HepG2 (cell line): ENCODE results near the gene NAPB. TPM values are rescaled to one million over a fixed set of nuclear protein-coding genes. Genes with fewer than 3 reads are reported as not detected.
A peak's percentile ranks its signal among the peaks of the same experiment; 100 is the strongest.

Experiments used
- AGO2 ChIP-seq: fragments of 200-400 bp; formaldehyde crosslinking; optimal IDR thresholded peaks from 2 replicates; pipeline ENCODE3; 2017; ENCODE audit warnings: mild to moderate bottlenecking, low read depth, low read length, moderate library complexity
- ATAD3A ChIP-seq: sonication (generic); formaldehyde crosslinking; IDR thresholded peaks from 2 replicates; pipeline ENCODE4 v1.4.0; 2020; ENCODE audit warnings: missing genetic modification reagents
- GABPA ChIP-seq, 2 experiments: IDR thresholded peaks; 2 replicates each; pipeline ENCODE4 v1.6.1; 2011 to 2016; ENCODE audit warnings: low read depth in 2 of 2, low read length in 1 of 2, missing biosample characterization in 1 of 2, missing genetic modification characterization in 1 of 2
- IRX3 ChIP-seq: sonication (generic); formaldehyde crosslinking; IDR thresholded peaks from 2 replicates; pipeline ENCODE4 v1.8.1; 2023; ENCODE audit warnings: mild to moderate bottlenecking, low read depth, missing genetic modification reagents, borderline replicate concordance
- MLLT10 ChIP-seq: sonication (generic); formaldehyde crosslinking; IDR thresholded peaks from 2 replicates; pipeline ENCODE4 v1.4.0; 2020; ENCODE audit warnings: missing genetic modification reagents
- NFYC ChIP-seq: IDR thresholded peaks from 2 replicates; pipeline ENCODE4 v1.6.1; 2016; ENCODE audit warnings: missing genetic modification reagents, missing compliant biosample characterization
- PAX8 ChIP-seq: sonication (generic); formaldehyde crosslinking; IDR thresholded peaks from 2 replicates; pipeline ENCODE4 v1.8.0; 2022; ENCODE audit warnings: mild to moderate bottlenecking, missing genetic modification reagents, borderline replicate concordance
- PRPF4 ChIP-seq: fragments of 200-400 bp; formaldehyde crosslinking; IDR thresholded peaks from 2 replicates; pipeline ENCODE4 v1.6.1; 2016; ENCODE audit warnings: low read length, low read depth; ENCODE audit not compliant: poor library complexity, severe bottlenecking
- RAD21 ChIP-seq: fragments of 450-650 bp; formaldehyde crosslinking; IDR thresholded peaks from 2 replicates; pipeline ENCODE4 v1.5.0; 2020; ENCODE audit warnings: mild to moderate bottlenecking
- SNRNP70 ChIP-seq: fragments of 200-400 bp; formaldehyde crosslinking; IDR thresholded peaks from 2 replicates; pipeline ENCODE4 v1.6.1; 2017; ENCODE audit warnings: mild to moderate bottlenecking, low read depth, low read length, moderate library complexity
- ZNF260 ChIP-seq: sonication (generic); formaldehyde crosslinking; IDR thresholded peaks from 2 replicates; pipeline ENCODE4 v1.4.0; 2020; ENCODE audit warnings: missing genetic modification reagents, low read depth, mild to moderate bottlenecking, borderline replicate concordance
- ZNF335 ChIP-seq: sonication (generic); formaldehyde crosslinking; IDR thresholded peaks from 2 replicates; pipeline ENCODE4 v1.4.0; 2020; ENCODE audit warnings: missing genetic modification reagents
- ZNF572 ChIP-seq: sonication (generic); formaldehyde crosslinking; IDR thresholded peaks from 2 replicates; pipeline ENCODE4 v1.5.1; 2020; ENCODE audit warnings: mild to moderate bottlenecking, missing genetic modification reagents
- ZNF780A ChIP-seq: sonication (generic); formaldehyde crosslinking; IDR thresholded peaks from 2 replicates; pipeline ENCODE4 v1.8.0; 2022; ENCODE audit warnings: mild to moderate bottlenecking, missing genetic modification reagents, moderate library complexity
- polyA plus RNA-seq, 8 experiments: library from polyadenylated mRNA; depleted of rRNA in 3 of 8; stranded (reverse) in 7 of 8; unstranded in 1 of 8; fragments of >200 nt; fragmentation: Illumina TruSeq in 4 of 8; extraction: Trizol in 4 of 8; gene quantifications; 2 replicates each; pipeline versions ENCODE4 v1.2.1 to v1.2.3, GENCODE V29; 2011 to 2016; ENCODE audit warnings: low read depth in 4 of 8, missing spikeins in 1 of 8, mixed read lengths in 1 of 8; ENCODE audit not compliant: insufficient read depth in 1 of 8
- total RNA-seq, 5 experiments: library from RNA; depleted of rRNA; stranded (reverse); fragments of >200 nt; fragmentation: Illumina TruSeq; extraction: Trizol; gene quantifications; 2 replicates each; pipeline ENCODE4 v1.2.3, GENCODE V29; 2016; ENCODE audit warnings: low read depth in 1 of 5
- TF ChIP-seq, protein P1 (sequence below): sonication (generic); formaldehyde crosslinking; IDR thresholded peaks from 2 replicates; pipeline ENCODE4 v1.4.0; 2020; ENCODE audit warnings: missing genetic modification reagents, borderline replicate concordance
- TF ChIP-seq, protein P2 (sequence below): sonication (generic); formaldehyde crosslinking; IDR thresholded peaks from 2 replicates; pipeline ENCODE4 v1.5.1; 2020; ENCODE audit warnings: missing genetic modification reagents, mild to moderate bottlenecking, borderline replicate concordance
- TF ChIP-seq, protein P3 (sequence below): sonication (generic); formaldehyde crosslinking; IDR thresholded peaks from 2 replicates; pipeline ENCODE4 v1.4.0; 2020; ENCODE audit warnings: mild to moderate bottlenecking, missing genetic modification reagents
- TF ChIP-seq, protein P4 (sequence below): sonication (generic); formaldehyde crosslinking; IDR thresholded peaks from 2 replicates; pipeline ENCODE4 v1.5.1; 2020; ENCODE audit warnings: mild to moderate bottlenecking, missing genetic modification reagents, moderate library complexity
- TF ChIP-seq, protein P5 (sequence below): sonication (generic); formaldehyde crosslinking; IDR thresholded peaks from 2 replicates; pipeline ENCODE4 v1.5.1; 2020; ENCODE audit warnings: mild to moderate bottlenecking, moderate library complexity, missing genetic modification reagents
- TF ChIP-seq, protein P6 (sequence below): sonication (generic); formaldehyde crosslinking; IDR thresholded peaks from 2 replicates; pipeline ENCODE4 v1.5.1; 2020; ENCODE audit warnings: missing genetic modification reagents, mild to moderate bottlenecking, borderline replicate concordance

The NAPB gene
- total and polyA plus RNA-seq, 2 of the 13 experiments (the other 11 are each of a cell fraction or from before 2014, with no cell fraction given) = 15.2 to 16.1 TPM

DNA sequence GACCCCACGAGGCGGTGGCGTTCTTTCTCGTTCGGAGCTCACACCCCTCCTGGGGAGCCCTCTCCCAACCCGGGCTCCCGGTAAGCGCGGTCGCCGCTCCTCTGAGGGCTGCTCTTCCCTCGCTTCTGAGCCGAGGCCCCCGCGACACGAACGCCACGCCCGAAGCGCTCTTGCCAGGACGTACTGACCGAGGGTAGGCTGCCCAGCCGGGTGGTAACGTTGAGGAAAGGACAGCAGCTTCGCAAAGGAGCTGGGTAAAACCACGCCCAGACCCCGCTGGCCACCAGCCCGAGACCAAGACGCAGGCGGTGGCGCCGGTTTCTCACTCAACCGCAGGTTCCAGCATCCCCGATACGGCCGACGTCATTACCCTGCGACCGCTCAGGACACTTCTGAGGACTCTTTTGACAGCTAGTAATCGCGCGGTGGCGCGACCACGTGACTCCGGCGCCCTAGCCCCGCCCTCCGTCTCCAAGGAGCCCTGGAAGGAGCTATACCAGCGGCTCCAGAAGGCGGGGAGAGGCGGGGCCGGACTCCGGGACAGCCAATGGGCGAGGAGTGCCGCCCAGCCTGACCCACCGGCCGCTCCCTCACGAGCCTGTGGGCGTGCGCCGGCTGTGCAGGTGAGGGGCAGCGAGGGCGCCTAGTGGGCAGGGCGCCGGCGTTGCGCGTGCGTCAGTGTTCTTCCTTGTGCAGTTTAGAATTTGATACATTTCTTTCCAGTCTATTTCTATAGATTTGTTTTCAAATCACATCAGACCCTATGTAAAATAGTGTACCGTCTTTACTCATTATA lies 63.3 kb downstream of the NAPB start (continued):
- TF ChIP-seq, protein P1, sequence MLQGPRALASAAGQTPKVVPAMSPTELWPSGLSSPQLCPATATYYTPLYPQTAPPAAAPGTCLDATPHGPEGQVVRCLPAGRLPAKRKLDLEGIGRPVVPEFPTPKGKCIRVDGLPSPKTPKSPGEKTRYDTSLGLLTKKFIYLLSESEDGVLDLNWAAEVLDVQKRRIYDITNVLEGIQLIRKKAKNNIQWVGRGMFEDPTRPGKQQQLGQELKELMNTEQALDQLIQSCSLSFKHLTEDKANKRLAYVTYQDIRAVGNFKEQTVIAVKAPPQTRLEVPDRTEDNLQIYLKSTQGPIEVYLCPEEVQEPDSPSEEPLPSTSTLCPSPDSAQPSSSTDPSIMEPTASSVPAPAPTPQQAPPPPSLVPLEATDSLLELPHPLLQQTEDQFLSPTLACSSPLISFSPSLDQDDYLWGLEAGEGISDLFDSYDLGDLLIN (CRISPR knock-in tag) = peak; percentile 88
- TF ChIP-seq ZNF335 (peak; percentile 88; the same call in 1 of the 2 replicates), AGO2 (peak; percentile 91), IRX3 (CRISPR knock-in tag) (no peak), PRPF4 (no peak), GABPA (IDR thresholded peaks at IDR 0.05; ENCODE audit: low read depth, low read length) (no peak), GABPA (CRISPR knock-in tag; IDR thresholded peaks at IDR 0.05; ENCODE audit: low read depth) (peak; percentile 61), PAX8 (CRISPR knock-in tag) (peak; percentile 37; the same call in 1 of the 2 replicates), MLLT10 (CRISPR knock-in tag) (no peak), ZNF780A (no peak), SNRNP70 (no peak), ZNF572 (CRISPR knock-in tag) (peak; percentile 96), ZNF260 (CRISPR knock-in tag) (no peak), RAD21 (CRISPR knock-in tag) (no peak; the same call in 1 of the 2 replicates), NFYC (peak; percentile 88), ATAD3A (CRISPR knock-in tag) (no peak)
- TF ChIP-seq, protein P2, sequence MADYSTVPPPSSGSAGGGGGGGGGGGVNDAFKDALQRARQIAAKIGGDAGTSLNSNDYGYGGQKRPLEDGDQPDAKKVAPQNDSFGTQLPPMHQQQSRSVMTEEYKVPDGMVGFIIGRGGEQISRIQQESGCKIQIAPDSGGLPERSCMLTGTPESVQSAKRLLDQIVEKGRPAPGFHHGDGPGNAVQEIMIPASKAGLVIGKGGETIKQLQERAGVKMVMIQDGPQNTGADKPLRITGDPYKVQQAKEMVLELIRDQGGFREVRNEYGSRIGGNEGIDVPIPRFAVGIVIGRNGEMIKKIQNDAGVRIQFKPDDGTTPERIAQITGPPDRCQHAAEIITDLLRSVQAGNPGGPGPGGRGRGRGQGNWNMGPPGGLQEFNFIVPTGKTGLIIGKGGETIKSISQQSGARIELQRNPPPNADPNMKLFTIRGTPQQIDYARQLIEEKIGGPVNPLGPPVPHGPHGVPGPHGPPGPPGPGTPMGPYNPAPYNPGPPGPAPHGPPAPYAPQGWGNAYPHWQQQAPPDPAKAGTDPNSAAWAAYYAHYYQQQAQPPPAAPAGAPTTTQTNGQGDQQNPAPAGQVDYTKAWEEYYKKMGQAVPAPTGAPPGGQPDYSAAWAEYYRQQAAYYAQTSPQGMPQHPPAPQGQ (CRISPR knock-in tag) = peak; percentile 89; the same call in 1 of the 2 replicates
- TF ChIP-seq, protein P3, sequence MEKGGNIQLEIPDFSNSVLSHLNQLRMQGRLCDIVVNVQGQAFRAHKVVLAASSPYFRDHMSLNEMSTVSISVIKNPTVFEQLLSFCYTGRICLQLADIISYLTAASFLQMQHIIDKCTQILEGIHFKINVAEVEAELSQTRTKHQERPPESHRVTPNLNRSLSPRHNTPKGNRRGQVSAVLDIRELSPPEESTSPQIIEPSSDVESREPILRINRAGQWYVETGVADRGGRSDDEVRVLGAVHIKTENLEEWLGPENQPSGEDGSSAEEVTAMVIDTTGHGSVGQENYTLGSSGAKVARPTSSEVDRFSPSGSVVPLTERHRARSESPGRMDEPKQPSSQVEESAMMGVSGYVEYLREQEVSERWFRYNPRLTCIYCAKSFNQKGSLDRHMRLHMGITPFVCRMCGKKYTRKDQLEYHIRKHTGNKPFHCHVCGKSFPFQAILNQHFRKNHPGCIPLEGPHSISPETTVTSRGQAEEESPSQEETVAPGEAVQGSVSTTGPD (CRISPR knock-in tag) = no peak
- TF ChIP-seq, protein P4, sequence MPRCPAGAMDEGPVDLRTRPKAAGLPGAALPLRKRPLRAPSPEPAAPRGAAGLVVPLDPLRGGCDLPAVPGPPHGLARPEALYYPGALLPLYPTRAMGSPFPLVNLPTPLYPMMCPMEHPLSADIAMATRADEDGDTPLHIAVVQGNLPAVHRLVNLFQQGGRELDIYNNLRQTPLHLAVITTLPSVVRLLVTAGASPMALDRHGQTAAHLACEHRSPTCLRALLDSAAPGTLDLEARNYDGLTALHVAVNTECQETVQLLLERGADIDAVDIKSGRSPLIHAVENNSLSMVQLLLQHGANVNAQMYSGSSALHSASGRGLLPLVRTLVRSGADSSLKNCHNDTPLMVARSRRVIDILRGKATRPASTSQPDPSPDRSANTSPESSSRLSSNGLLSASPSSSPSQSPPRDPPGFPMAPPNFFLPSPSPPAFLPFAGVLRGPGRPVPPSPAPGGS (CRISPR knock-in tag) = peak; percentile 76
- TF ChIP-seq, protein P5, sequence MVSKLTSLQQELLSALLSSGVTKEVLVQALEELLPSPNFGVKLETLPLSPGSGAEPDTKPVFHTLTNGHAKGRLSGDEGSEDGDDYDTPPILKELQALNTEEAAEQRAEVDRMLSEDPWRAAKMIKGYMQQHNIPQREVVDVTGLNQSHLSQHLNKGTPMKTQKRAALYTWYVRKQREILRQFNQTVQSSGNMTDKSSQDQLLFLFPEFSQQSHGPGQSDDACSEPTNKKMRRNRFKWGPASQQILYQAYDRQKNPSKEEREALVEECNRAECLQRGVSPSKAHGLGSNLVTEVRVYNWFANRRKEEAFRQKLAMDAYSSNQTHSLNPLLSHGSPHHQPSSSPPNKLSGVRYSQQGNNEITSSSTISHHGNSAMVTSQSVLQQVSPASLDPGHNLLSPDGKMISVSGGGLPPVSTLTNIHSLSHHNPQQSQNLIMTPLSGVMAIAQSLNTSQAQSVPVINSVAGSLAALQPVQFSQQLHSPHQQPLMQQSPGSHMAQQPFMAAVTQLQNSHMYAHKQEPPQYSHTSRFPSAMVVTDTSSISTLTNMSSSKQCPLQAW = peak; percentile 95
- TF ChIP-seq, protein P6, sequence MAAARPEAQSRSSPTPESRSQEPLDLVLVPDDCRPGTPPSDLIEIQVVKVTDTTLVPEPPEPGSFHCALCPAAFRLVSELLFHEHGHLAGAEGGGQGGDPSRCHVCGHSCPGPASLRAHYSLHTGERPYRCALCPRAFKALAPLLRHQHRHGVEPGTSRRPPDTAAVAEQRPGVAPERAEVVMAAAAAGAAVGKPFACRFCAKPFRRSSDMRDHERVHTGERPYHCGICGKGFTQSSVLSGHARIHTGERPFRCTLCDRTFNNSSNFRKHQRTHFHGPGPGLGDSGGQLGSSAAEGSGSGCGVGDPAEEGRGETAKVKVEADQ (CRISPR knock-in tag) = peak; percentile 76
